MG63 (cell line): Measurements from ENCODE around the gene PTGS1. TPM values are rescaled to one million over a fixed set of nuclear protein-coding genes. Genes with fewer than 3 reads are reported as not detected.

ENCODE experiments used
- DNase-seq: peaks from one replicate; pipeline ENCODE4 v3.0.0-alpha.2; 2020
- H3K27me3 ChIP-seq: fragments of 250-450 bp; sonication (Bioruptor Pico); 2 replicates; pipeline ENCODE4 v1.5.1; 2020; ENCODE audit warnings: mild to moderate bottlenecking, moderate library complexity
- H3K36me3 ChIP-seq: fragments of 250-450 bp; sonication (Bioruptor Pico); 2 replicates; pipeline ENCODE4 v1.5.1; 2020; ENCODE audit warnings: mild to moderate bottlenecking, moderate library complexity
- H3K4me3 ChIP-seq: fragments of 250-450 bp; sonication (Bioruptor Pico); 2 replicates; pipeline ENCODE4 v1.5.1; 2020; ENCODE audit warnings: mild to moderate bottlenecking, moderate library complexity
- H3K9me3 ChIP-seq: fragments of 250-450 bp; sonication (Bioruptor Pico); 2 replicates; pipeline ENCODE4 v1.5.1; 2020; ENCODE audit warnings: mild to moderate bottlenecking, moderate library complexity
- total RNA-seq: library from RNA; depleted of rRNA; stranded (reverse); fragments of >200 nt; shearing (Covaris generic); gene quantifications from 2 replicates; pipeline ENCODE4 v1.2.3, GENCODE V29; 2014; ENCODE audit warnings: low replicate concordance

Gene PTGS1
- total RNA-seq, 1 experiment from 2014 or later: not detected

GRCh38 chr9:122382901-122383850, 12.4 kb downstream of the PTGS1 start:
- Histone ChIP-seq H3K9me3 (peaks cover 9% of the 10 kb centered on the region), H3K36me3 (no peaks in the 10 kb centered on the region), H3K27me3 (no peaks in the 10 kb centered on the region), H3K4me3 (no peak overlapping the region)
- DNase-seq: no peak

- DNase-seq: peak; percentile 74
- Histone ChIP-seq H3K9me3 (peaks cover 9% of the 10 kb centered on the region), H3K27me3 (no peaks in the 10 kb centered on the region), H3K4me3 (no peak overlapping the region), H3K36me3 (no peaks in the 10 kb centered on the region)
Observed at GRCh38 chr9:122383992-122384461, 13.2 kb downstream of the PTGS1 start.

- no peaks in the 10 kb centered on the region for H3K9me3 ChIP-seq
- DNase-seq: no peak
- H3K4me3 ChIP-seq: no peak overlapping the region
- no peaks in the 10 kb centered on the region for H3K36me3 ChIP-seq
- H3K27me3 ChIP-seq: no peaks in the 10 kb centered on the region
Observed at GRCh38 chr9:122386311-122386872, 15.6 kb downstream of the PTGS1 start.

GRCh38 chr9:122387536-122387935, 16.7 kb downstream of the PTGS1 start:
- Histone ChIP-seq H3K36me3 (no peaks in the 10 kb centered on the region), H3K4me3 (no peak overlapping the region), H3K27me3 (no peaks in the 10 kb centered on the region), H3K9me3 (no peaks in the 10 kb centered on the region)
- no peak for DNase-seq

- Histone ChIP-seq H3K4me3 (no peak overlapping the region), H3K36me3 (no peaks in the 10 kb centered on the region), H3K9me3 (no peaks in the 10 kb centered on the region), H3K27me3 (no peaks in the 10 kb centered on the region)
- no peak for DNase-seq
Observed at GRCh38 chr9:122389195-122389594, 18.4 kb downstream of the PTGS1 start.

- H3K4me3 ChIP-seq: no peak overlapping the region
- H3K9me3 ChIP-seq: no peaks in the 10 kb centered on the region
- no peaks in the 10 kb centered on the region for H3K27me3 ChIP-seq
- no peaks in the 10 kb centered on the region for H3K36me3 ChIP-seq
- no peak for DNase-seq
Observed at GRCh38 chr9:122389799-122390481, 19.1 kb downstream of the PTGS1 start.

- Histone ChIP-seq H3K9me3 (no peaks in the 10 kb centered on the region), H3K4me3 (no peak overlapping the region), H3K36me3 (no peaks in the 10 kb centered on the region), H3K27me3 (no peaks in the 10 kb centered on the region)
- DNase-seq: no peak
Observed at GRCh38 chr9:122392284-122392683, 21.5 kb downstream of the PTGS1 start.

- no peaks in the 10 kb centered on the region for H3K9me3 ChIP-seq
- no peaks in the 10 kb centered on the region for H3K27me3 ChIP-seq
- H3K4me3 ChIP-seq: no peak overlapping the region
- DNase-seq: no peak
- no peaks in the 10 kb centered on the region for H3K36me3 ChIP-seq
Observed at GRCh38 chr9:122392714-122393113, 21.9 kb downstream of the PTGS1 start.

GRCh38 chr9:122393284-122393983, 22.6 kb downstream of the PTGS1 start:
- H3K4me3 ChIP-seq: no peak overlapping the region
- no peak for DNase-seq
- H3K36me3 ChIP-seq: no peaks in the 10 kb centered on the region
- no peaks in the 10 kb centered on the region for H3K27me3 ChIP-seq
- H3K9me3 ChIP-seq: no peaks in the 10 kb centered on the region

- H3K36me3 ChIP-seq: no peaks in the 10 kb centered on the region
- H3K4me3 ChIP-seq: no peak overlapping the region
- H3K9me3 ChIP-seq: no peaks in the 10 kb centered on the region
- peak; percentile 91 for DNase-seq
- no peaks in the 10 kb centered on the region for H3K27me3 ChIP-seq
Observed at GRCh38 chr9:122394265-122395125, 23.7 kb downstream of the PTGS1 start.

- DNase-seq: no peak
Observed at GRCh38 chr9:122396614-122397148, 25.9 kb downstream of the PTGS1 start.

GRCh38 chr9:122397749-122398148, 26.9 kb downstream of the PTGS1 start:
- no peak overlapping the region for H3K4me3 ChIP-seq
- no peaks in the 10 kb centered on the region for H3K36me3 ChIP-seq
- H3K9me3 ChIP-seq: peaks cover 3% of the 10 kb centered on the region
- no peaks in the 10 kb centered on the region for H3K27me3 ChIP-seq
- no peak for DNase-seq

More at GRCh38 chr9:122396614-122397148, 25.9 kb downstream of the PTGS1 start:
- H3K36me3 ChIP-seq: no peaks in the 10 kb centered on the region
- no peak overlapping the region for H3K4me3 ChIP-seq
- H3K27me3 ChIP-seq: no peaks in the 10 kb centered on the region
- H3K9me3 ChIP-seq: peaks cover 3% of the 10 kb centered on the region

GRCh38 chr9:122398371-122398924, 27.6 kb downstream of the PTGS1 start:
- peaks cover 3% of the 10 kb centered on the region for H3K9me3 ChIP-seq
- H3K36me3 ChIP-seq: no peaks in the 10 kb centered on the region
- H3K27me3 ChIP-seq: no peaks in the 10 kb centered on the region
- no peak overlapping the region for H3K4me3 ChIP-seq
- no peak for DNase-seq

GRCh38 chr9:122401896-122402295, 31.1 kb downstream of the PTGS1 start:
- Histone ChIP-seq H3K4me3 (no peak overlapping the region), H3K9me3 (peaks cover 3% of the 10 kb centered on the region), H3K36me3 (no peaks in the 10 kb centered on the region), H3K27me3 (no peaks in the 10 kb centered on the region)
- no peak for DNase-seq

GRCh38 chr9:122402403-122402871, 31.6 kb downstream of the PTGS1 start:
- DNase-seq: peak; percentile 54
- Histone ChIP-seq H3K27me3 (no peaks in the 10 kb centered on the region), H3K4me3 (no peak overlapping the region)

More at GRCh38 chr9:122402403-122402871, 31.6 kb downstream of the PTGS1 start:
- peaks cover 3% of the 10 kb centered on the region for H3K9me3 ChIP-seq
- H3K36me3 ChIP-seq: no peaks in the 10 kb centered on the region
